Measurements from ENCODE around the gene MORN4.
"Not testable (repeated sequence)": the region's sequence is repeated elsewhere in the genome, so short reads cannot be mapped to it uniquely, and the experiment has no call there.

MORN4 gene

DNA sequence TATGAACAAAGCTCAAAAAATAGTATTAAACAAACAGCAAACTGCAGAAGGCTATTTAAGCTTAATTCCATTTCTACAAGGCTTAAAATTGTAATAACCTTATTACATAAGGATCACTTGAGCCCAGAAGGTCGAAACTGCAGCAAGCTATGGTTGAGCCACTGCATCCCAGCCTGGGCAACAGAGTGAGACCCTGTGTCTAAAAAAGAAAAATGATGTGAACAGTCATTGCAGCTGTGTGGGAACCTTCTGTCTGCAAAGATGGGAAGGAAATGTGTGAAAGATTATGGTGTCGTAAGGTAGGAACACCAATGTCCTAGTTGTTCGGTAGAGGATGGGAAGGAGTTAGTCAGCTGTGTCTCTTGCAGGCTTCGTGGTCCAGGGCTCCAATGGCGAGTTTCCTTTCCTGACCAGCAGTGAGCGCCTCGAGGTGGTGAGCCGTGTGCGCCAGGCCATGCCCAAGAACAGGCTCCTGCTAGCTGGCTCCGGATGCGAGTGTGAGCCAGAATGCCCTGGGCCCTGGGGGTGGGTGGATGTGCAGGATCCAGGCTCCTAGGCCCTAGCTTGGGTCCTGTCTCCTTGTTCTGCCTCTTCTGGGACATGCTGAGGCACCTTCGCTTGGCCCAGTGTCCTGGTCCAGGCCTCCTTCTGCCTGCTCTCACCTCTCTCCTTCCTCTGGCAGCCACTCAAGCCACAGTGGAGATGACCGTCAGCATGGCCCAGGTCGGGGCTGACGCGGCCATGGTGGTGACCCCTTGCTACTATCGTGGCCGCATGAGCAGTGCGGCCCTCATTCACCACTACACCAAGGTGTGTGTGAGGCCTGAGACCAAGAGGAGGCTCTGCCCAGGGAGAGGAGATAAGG, 34.7 kb downstream of the MORN4 start:
- DNase-seq (ENCODE audit: low spot score) (no peak), FAIRE-seq (no peak)

DNA sequence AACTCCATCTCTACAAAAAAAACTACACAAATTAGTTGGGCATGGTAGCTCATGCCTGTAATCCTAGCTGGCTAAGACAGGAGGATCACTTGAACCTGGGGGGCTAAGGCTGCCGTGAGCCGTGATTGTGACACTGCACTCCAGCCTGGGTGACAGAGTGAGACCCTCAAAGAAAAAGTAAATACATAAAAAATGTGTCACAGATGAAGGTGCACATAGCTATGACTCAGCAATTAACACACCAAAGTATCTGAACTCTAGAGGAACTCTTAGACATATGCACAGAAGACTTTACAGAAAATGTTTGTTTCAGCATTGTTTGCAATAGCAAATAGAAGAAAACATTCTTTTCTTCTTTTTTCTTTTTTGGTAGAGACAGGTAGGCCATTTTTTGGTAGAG, 35.5 kb downstream of the MORN4 start:
- FAIRE-seq, result no peak
- no peak for DNase-seq (ENCODE audit: low spot score)

DNA sequence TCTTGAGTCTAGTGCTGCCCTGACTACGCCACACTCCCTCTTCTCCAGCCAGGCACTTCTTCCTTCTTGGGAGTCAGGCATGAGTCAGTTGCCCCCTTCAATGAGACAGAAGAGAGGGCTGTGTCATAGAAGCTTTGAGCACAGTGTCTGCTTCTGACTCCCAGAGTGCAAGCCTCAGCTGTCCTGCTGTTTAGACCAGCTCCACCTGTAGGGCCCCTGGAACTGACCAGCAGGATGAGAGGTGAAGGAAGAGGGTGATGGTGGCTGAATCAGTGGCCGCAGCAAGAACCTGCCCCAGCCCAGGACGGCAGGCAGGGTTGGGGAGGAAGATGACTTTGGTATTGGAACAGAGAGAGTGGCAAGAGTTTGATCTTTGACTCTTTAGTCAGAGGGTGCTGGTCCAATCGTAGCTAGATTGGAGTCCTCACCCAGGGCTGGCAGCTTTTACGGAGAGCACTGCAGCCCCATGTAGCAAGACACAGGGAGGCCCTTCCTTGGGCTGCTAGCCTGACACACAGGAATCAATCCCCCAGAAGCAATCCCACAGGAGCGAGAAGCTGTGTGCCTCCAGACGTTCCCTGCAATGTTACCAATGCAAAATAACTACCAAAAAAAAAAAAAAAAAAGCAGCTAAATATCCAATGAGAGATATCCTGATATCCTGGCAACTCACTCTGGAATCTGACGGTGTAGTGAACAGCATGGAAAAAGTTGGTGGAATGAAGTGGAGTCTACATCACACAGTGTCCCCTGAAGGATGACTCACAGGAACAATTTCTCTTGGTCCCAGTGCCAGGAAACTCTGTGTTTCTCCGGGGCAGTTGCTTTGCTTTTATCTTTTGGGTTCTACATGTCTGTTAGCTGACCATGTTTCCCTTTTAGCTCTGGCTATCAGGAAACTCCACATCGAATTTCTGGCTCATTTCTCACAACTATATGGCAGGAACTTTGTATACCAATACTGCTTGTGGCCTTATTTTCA, 36.9 kb downstream of the MORN4 start:
- no peak for FAIRE-seq

DNA sequence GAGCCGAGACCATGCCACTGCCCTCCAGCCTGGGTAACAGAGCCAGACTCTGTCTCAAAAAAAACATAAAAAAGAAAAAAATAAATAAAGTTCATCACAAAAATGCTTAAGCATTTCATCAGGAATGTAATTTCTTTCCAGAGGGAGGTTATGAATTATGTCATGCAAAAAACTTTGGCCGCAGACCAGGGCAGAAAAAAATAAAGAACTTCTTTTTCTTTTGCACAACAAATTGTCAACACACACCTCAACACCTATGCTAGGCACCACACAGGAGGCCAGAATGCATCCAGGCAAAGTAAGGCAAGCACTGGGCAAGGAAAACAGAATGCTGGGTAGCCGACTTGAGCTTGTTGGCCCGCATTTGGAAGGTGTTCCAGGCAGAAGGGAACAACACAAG, 39.9 kb downstream of the MORN4 start:
- DNase-seq (ENCODE audit: low spot score), result no peak
- FAIRE-seq, result no peak

More for the DNA sequence above, 36.9 kb downstream of the MORN4 start:
- peak; percentile 71 for DNase-seq (ENCODE audit: low spot score)

DNA sequence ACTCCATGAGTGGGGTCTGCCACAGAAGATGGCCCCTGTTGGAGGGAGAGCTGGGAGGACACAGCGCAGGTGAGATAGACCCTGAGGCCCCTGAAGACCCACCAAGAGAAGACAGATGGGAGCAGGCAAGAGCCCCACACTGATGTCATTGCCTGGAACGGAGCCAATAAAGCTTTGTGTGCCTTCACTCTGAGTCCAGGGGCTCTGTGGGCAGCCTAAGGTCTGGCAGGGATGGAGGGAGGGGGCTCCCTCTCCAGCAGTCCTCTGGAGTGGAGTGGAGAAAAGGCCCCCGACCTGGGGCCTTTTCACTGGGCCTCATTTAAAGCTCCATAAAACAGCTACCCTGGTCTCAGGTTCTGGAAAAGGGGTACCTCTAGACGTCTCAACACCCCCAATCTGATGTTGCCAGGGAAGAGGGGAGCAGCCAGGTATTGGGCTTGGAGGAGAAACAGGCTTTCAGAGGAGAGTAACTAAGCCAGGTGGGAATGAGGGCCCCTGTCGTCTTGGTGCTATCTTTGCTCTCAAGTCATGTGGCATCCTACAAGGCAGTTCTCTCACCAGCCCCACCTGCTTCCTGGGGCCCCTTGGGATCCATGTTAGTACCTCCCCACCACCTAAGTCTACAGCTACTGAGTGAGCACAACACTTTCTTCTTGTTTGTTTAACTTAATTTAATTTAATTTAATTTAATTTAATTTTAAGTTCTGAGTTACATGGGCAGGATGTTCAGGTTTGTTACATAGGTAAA, 42.4 kb downstream of the MORN4 start:
- DNase-seq (ENCODE audit: low spot score) (no peak), FAIRE-seq (no peak)

DNA sequence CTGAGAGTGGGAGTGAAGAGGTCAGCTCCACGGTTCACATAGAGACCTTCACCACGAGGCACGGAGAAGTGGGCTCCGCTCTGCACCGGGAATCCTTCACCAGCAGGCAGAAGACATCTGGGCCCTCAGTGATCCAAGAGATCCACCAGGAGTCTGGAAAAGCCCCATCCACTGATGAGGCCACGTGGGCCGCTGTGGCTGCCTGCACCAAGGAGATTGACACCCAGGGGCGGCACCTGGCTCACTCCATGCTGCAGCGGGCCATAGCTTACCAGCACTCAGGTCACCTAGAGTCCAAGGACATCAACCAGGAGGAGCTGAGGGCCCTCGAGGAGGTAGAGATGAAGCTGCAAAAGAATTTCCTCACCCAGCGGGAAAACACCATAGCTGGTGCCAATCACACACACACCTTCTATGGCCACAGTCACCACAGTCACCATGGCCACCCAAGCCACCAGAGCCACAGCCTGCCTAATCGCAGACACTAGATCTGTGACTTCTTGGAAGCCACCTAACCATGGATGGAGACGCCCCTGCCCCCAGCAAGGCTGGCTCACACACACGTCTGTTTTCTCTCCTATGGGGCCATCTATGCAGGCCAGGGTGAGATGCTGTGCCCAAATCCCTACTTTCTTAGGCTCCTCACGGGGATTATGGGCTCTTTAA, 43.1 kb downstream of the MORN4 start:
- DNase-seq (ENCODE audit: low spot score), result no peak
- no peak for FAIRE-seq

DNA sequence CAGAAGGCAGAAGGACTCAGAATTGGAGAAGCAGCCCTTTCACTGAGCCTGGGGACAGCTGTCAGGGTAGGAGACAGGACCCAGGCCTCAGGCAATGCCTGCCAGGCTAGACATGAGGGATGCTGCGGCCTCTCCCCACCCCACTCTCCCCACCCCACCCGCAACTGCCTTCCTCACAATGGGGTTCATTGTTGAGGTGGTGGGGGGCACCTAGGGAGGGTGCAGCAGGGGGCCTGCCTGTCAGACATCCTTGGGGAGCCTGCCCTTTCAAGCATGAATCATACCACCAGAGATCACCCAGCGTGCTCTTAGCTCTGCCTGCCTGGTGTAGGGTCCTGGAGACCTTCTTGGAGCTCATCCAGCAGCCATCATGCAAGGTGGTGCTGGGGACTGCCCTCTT, 43.8 kb downstream of the MORN4 start, which contains the start of gene C10orf62:
C10orf62 (plus strand) TSS at position 243 of the 400 bp plus-strand sequence. CDS start 177 bp downstream, outside the sequence.
- DNase-seq (ENCODE audit: low spot score), result no peak
- FAIRE-seq, result no peak

- FAIRE-seq, result no peak
- DNase-seq (ENCODE audit: low spot score), result no peak
Measured at GRCh38 chr10:97587183-97587582, 46.1 kb downstream of the MORN4 start.

- FAIRE-seq (peak; percentile 23), DNase-seq (ENCODE audit: low spot score) (no peak)
Measured at GRCh38 chr10:97585439-97585811, 47.9 kb downstream of the MORN4 start.

DNA sequence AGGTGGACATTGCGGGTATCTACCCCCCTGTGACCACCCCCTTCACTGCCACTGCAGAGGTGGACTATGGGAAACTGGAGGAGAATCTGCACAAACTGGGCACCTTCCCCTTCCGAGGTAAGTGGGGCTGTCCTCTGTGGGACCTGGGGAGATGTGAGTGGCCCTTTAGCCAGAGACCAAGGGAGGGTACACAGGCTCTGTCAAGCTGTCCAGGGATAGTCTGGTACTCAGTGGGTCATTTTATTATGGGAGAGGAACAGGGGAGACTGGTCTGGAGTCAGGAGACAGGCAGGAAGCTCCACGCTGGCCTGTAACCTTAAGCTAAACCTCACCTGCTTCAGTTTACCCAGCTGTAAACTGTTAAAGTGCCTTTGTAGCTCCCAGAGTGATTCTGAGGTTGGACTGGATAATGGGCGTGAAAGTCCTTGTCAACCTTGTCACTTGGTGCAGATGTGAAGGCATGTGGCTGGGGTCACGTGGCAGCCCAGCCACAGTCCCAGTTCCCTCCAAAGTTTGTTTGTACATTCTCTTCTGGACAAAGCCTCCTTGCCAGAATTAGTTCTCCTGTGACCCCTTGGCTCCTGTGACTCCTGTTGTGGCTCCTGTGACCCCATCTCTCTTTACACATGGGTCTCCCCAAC, 48.4 kb downstream of the MORN4 start:
- FAIRE-seq, result no peak

DNA sequence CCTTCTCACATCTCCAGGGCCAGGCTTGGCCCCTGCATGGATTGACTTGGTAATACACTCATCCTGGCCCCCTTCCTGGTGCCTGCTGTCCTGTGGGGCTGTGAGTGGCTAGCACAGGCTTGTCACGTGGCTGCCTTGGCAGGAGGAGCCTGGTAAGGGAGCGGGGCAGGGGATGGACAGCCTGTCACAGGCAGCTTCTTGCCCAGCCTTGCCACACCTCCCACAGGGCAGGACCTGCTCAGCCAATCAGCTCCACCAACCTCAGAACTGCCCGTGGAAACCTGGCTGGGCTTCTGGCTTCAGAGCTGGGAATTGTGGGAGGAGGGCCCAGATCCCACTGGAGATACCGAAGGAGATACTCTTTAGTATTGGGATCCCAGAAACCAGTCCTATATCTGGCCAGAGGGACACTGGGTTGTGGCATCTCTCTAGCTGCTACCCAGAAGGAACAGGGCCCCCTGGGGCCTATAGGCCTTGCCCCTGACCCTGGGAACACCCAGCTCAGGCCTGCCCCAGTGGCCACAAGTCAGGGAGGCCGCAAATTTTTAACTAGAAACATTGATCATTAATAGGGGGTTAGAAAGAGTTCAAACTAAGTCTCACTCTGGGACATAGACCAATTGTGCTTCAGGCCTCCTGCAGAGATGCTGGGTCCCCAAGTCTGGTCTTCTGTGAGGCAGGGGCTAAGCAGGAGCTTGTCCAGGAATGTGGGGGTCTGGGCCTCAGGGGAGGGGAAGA, 49.1 kb downstream of the MORN4 start, which contains the start of gene HOGA1:
HOGA1 (plus strand) TSS at position 330 of the 738 bp plus-strand sequence; CDS start at position 645, 315 bp downstream.
- DNase-seq (ENCODE audit: low spot score), result no peak
- no peak for FAIRE-seq

More for the DNA sequence above, 48.4 kb downstream of the MORN4 start:
- no peak for DNase-seq (ENCODE audit: low spot score)

- DNase-seq (ENCODE audit: low spot score) (no peak), FAIRE-seq (no peak)
Measured at GRCh38 chr10:97583476-97583875, 49.8 kb downstream of the MORN4 start.

- DNase-seq (ENCODE audit: low spot score) (no peak), FAIRE-seq (no peak)
Measured at GRCh38 chr10:97582169-97582568, 51.1 kb downstream of the MORN4 start.

GRCh38 chr10:97580421-97581367, 52.6 kb downstream of the MORN4 start:
- FAIRE-seq (no peak), DNase-seq (ENCODE audit: low spot score) (no peak)

- no peak for DNase-seq (ENCODE audit: low spot score)
- FAIRE-seq, result no peak
Measured at GRCh38 chr10:97578171-97578844, 55.0 kb downstream of the MORN4 start.

DNA sequence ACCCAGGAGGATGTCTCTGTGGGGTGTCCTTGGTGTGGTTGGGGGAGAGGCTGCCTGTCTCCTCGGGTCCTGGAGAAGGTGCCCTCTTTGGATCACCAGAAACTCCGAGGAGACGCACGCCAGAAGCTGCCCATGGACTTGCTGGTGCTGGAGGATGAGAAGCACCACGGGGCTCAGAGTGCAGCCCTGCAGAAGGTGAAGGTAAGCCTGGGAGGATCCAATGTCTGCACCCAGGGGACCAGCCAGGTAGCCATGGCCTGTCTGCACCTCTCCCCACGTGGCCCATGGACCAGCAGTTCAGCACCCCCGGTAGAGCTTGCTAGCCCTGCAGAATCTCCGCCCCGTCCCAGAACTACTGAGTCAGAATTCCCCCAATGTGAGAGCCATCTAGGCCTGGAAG, 55.6 kb downstream of the MORN4 start:
- no peak for FAIRE-seq
- no peak for DNase-seq (ENCODE audit: low spot score)

DNA sequence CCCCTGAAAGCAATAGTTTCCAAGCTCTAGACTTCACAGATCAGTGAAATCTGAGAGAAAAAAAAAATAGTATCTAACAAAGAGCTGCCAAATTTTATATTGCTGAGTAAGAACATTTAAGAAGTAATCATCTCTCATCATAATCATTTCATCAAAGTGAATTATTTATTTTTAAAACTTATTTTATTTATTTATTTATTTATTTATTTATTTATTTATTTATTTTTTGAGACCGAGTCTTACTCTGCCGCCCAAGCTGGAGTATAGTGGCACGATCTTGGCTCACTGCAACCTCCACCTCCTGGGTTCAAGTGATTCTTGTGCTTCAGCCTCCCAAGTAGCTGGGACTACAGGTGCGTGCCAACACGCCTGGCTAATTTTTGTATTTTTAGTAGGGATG, 56.8 kb downstream of the MORN4 start:
- FAIRE-seq; DNase-seq (ENCODE audit: low spot score): not testable (repeated sequence)

All from urothelium cell line (cell line).